C4-2B (cell line): ENCODE results near the gene UPF2.

Experiments
- CTCF ChIP-seq: fragments of 450-650 bp; conservative IDR thresholded peaks from 2 replicates; pipeline ENCODE4 v1.5.1; 2017; ENCODE audit warnings: mild to moderate bottlenecking
- ZFX ChIP-seq: fragments of 450-650 bp; IDR thresholded peaks from 2 replicates; pipeline ENCODE4 v1.6.1; 2017

- TF ChIP-seq CTCF (no peak), ZFX (no peak)
These were observed 112.2 kb downstream of the UPF2 start for GRCh38 chr10:11930312-11930978.
